ENCODE results near the gene DPP10. TPM values are rescaled to one million over a fixed set of nuclear protein-coding genes. Genes with fewer than 3 reads are reported as not detected.

DPP10 gene
- total RNA-seq, 1 donor from 2014 or later = 2.4 TPM

DNA sequence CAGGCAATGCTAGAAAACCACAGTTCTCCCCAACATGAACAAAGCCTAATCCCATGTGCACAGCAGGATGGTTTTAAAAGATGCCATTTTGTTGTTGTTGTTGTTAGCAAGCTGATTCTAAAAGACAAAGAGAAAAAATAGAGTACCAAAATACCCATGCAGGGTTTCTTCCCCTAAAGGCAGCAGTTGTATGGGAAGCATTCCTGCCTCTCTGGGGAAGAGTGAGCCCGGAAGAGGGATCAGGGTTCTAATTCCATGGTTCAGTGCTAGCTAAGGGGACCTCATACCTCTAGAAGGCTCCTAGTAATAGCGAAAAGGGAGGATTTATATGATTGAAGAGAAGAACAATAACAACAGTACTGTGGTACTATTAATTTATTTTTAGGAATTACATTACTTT lies 327.6 kb downstream of the DPP10 start:
- TF ChIP-seq, protein P1, sequence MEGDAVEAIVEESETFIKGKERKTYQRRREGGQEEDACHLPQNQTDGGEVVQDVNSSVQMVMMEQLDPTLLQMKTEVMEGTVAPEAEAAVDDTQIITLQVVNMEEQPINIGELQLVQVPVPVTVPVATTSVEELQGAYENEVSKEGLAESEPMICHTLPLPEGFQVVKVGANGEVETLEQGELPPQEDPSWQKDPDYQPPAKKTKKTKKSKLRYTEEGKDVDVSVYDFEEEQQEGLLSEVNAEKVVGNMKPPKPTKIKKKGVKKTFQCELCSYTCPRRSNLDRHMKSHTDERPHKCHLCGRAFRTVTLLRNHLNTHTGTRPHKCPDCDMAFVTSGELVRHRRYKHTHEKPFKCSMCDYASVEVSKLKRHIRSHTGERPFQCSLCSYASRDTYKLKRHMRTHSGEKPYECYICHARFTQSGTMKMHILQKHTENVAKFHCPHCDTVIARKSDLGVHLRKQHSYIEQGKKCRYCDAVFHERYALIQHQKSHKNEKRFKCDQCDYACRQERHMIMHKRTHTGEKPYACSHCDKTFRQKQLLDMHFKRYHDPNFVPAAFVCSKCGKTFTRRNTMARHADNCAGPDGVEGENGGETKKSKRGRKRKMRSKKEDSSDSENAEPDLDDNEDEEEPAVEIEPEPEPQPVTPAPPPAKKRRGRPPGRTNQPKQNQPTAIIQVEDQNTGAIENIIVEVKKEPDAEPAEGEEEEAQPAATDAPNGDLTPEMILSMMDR (IDR thresholded peaks at IDR 0.05; ENCODE audit: insufficient read depth, low read length, poor library complexity, severe bottlenecking) = no peak
- H3K27me3 ChIP-seq (ENCODE audit: control insufficient read depth, insufficient read depth, low read length) = no peaks in the 10 kb centered on the region
- H3K36me3 ChIP-seq (ENCODE audit: control insufficient read depth, insufficient read depth, low read length) = no peaks in the 10 kb centered on the region
- no peak for DNase-seq (ENCODE audit: low read depth)
- H3K4me3 ChIP-seq (ENCODE audit: low read depth, low read length) = no peak overlapping the region

DNA sequence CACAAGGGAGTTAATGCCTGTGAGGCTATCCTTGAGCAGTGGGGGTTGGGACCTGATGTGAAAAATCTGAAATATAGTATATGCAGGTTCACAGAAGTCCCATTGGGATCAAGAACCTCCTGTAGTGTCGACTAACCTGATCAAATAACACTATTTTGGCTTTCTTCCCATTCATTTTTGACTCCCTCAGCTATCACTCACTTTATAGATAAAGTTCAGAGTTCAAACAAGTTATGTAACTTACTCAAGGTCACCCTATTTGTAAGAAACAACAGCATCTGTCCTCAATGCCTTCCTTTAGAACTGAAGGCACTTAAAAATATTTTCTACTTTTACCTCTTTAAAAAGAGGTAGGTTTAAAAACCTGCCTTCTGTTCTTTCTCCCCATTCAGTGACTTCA lies 341.6 kb downstream of the DPP10 start:
- Histone ChIP-seq H3K36me3 (ENCODE audit: control insufficient read depth, insufficient read depth, low read length) (no peaks in the 10 kb centered on the region), H3K4me3 (ENCODE audit: low read depth, low read length) (no peak overlapping the region), H3K27me3 (ENCODE audit: control insufficient read depth, insufficient read depth, low read length) (no peaks in the 10 kb centered on the region)
- no peak for DNase-seq (ENCODE audit: low read depth)
- TF ChIP-seq, protein P1 (IDR thresholded peaks at IDR 0.05; ENCODE audit: insufficient read depth, low read length, poor library complexity, severe bottlenecking) = no peak

DNA sequence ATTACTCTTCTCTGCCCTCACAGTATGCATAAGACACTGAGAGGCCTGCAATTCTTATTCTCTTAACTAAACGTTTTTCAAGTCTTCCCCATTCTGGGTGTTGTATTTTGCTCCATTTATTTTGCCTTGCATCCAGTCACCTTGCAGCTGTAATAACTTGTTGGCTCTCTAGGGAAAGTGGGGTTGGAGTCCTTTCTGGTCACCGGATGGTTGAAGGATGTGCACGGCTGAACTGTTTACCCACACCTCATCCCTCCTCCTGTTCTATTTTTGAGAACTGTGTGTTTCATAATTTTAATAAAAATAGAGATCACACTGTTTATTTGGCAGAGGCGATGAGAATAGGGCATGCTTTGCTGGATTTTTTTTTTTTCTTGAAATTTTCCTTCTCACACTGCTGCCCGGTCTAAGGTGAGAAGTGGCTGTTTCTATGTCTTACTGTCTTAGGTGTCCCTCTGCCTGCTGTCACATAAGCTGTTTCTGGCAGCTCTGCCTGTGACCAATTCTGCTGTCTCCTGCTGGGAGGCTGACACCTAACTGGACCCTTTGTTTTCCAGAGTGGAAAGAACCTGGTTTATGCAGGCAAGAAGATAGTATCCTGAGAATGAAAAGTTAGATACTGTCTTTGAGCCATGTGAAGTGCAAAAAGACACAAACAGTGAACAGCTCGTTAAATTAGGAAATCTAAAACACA lies 342.6 kb downstream of the DPP10 start:
- Histone ChIP-seq H3K4me3 (ENCODE audit: low read depth, low read length) (no peak overlapping the region), H3K36me3 (ENCODE audit: control insufficient read depth, insufficient read depth, low read length) (no peaks in the 10 kb centered on the region), H3K27me3 (ENCODE audit: control insufficient read depth, insufficient read depth, low read length) (no peaks in the 10 kb centered on the region)
- no peak for DNase-seq (ENCODE audit: low read depth)
- TF ChIP-seq, protein P1 (IDR thresholded peaks at IDR 0.05; ENCODE audit: insufficient read depth, low read length, poor library complexity, severe bottlenecking) = no peak

- no peaks in the 10 kb centered on the region for H3K27me3 ChIP-seq (ENCODE audit: control insufficient read depth, insufficient read depth, low read length)
- no peak for DNase-seq (ENCODE audit: low read depth)
These were observed 344.5 kb downstream of the DPP10 start for GRCh38 chr2:114786901-114787300.

GRCh38 chr2:114787486-114787885 lies 345.0 kb downstream of the DPP10 start:
- Histone ChIP-seq H3K4me3 (ENCODE audit: low read depth, low read length) (no peak overlapping the region), H3K36me3 (ENCODE audit: control insufficient read depth, insufficient read depth, low read length) (no peaks in the 10 kb centered on the region), H3K27me3 (ENCODE audit: control insufficient read depth, insufficient read depth, low read length) (no peaks in the 10 kb centered on the region)
- TF ChIP-seq, protein P1 (IDR thresholded peaks at IDR 0.05; ENCODE audit: insufficient read depth, low read length, poor library complexity, severe bottlenecking) = no peak
- DNase-seq (ENCODE audit: low read depth) = no peak

More at GRCh38 chr2:114786901-114787300, 344.5 kb downstream of the DPP10 start:
- Histone ChIP-seq H3K4me3 (ENCODE audit: low read depth, low read length) (no peak overlapping the region), H3K36me3 (ENCODE audit: control insufficient read depth, insufficient read depth, low read length) (no peaks in the 10 kb centered on the region)
- TF ChIP-seq, protein P1 (IDR thresholded peaks at IDR 0.05; ENCODE audit: insufficient read depth, low read length, poor library complexity, severe bottlenecking) = no peak

DNA sequence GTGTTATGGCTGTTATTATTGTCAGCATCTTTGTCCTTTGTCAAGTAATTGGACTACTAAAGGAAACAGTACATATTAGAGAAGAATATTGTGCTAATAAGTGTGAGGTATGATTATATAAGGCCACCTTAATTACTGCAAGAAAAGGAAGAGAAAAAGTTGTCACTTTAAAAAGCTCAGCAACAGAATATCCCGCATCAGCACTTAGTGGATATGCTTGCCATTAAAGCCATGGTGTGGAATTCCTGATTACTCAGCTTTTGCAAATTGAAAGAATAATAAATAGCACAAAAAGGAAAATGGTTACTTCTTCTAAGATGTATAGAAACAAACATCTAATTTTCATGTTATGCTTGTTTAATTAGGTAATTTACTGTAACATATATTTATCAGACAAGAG lies 347.5 kb downstream of the DPP10 start:
- no peak overlapping the region for H3K4me3 ChIP-seq (ENCODE audit: low read depth, low read length)
- DNase-seq (ENCODE audit: low read depth) = no peak
- TF ChIP-seq, protein P1 (IDR thresholded peaks at IDR 0.05; ENCODE audit: insufficient read depth, low read length, poor library complexity, severe bottlenecking) = no peak
- no peaks in the 10 kb centered on the region for H3K36me3 ChIP-seq (ENCODE audit: control insufficient read depth, insufficient read depth, low read length)
- H3K27me3 ChIP-seq (ENCODE audit: control insufficient read depth, insufficient read depth, low read length) = no peaks in the 10 kb centered on the region
